GM12874 (cell line): ENCODE measurements around the gene INHA.
A peak's percentile ranks its signal among the peaks of the same experiment; 100 is the strongest.

ENCODE experiments used
- TF ChIP-seq, protein P1 (sequence below): IDR thresholded peaks from 2 replicates; pipeline ENCODE4 v1.5.1; 2011; ENCODE audit warnings: low read depth, mild to moderate bottlenecking, control low read depth, low read length, moderate library complexity; ENCODE audit not compliant: insufficient read depth

INHA gene

DNA sequence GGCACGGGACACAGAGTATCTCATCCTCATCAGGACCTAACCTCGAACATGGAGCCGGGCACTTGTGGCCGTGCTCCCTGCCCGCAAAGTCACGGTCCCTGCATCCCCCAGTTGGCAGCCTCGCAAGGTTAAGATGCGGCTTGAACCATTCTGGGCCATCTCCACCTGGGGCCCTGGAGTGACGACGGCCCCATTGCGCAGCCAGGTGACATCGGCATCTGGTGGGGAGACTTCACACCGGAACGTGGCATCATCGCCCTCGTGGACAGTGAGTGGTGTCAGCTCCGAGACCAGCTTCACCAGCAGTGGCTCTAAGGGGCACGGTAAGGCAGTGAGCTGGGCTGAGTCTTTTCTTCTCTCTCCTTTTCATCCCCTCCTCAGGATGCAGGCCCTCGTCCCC lies 15.7 kb upstream of the INHA start:
- TF ChIP-seq, protein P1, sequence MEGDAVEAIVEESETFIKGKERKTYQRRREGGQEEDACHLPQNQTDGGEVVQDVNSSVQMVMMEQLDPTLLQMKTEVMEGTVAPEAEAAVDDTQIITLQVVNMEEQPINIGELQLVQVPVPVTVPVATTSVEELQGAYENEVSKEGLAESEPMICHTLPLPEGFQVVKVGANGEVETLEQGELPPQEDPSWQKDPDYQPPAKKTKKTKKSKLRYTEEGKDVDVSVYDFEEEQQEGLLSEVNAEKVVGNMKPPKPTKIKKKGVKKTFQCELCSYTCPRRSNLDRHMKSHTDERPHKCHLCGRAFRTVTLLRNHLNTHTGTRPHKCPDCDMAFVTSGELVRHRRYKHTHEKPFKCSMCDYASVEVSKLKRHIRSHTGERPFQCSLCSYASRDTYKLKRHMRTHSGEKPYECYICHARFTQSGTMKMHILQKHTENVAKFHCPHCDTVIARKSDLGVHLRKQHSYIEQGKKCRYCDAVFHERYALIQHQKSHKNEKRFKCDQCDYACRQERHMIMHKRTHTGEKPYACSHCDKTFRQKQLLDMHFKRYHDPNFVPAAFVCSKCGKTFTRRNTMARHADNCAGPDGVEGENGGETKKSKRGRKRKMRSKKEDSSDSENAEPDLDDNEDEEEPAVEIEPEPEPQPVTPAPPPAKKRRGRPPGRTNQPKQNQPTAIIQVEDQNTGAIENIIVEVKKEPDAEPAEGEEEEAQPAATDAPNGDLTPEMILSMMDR: no peak

DNA sequence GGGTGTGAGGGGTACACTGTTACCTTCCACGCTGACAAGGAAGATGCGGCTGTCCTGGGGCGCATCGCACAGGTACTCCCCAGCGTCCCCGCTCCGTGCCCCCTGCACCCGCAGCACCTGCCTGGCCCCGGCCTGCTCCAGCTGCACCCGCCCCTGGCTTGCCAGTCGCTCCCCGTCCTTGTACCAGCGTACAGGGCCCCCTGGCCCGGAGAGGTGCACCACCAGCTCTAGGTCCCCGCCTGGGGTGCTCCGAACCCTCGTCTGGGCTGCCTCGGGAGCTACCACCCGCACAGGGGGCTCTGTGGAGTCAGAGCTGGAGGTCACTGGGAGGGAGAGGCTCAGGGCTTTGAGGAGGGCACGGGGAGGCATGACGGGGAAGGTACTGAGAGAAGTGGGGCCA lies 14.8 kb upstream of the INHA start:
- TF ChIP-seq, protein P1: no peak

DNA sequence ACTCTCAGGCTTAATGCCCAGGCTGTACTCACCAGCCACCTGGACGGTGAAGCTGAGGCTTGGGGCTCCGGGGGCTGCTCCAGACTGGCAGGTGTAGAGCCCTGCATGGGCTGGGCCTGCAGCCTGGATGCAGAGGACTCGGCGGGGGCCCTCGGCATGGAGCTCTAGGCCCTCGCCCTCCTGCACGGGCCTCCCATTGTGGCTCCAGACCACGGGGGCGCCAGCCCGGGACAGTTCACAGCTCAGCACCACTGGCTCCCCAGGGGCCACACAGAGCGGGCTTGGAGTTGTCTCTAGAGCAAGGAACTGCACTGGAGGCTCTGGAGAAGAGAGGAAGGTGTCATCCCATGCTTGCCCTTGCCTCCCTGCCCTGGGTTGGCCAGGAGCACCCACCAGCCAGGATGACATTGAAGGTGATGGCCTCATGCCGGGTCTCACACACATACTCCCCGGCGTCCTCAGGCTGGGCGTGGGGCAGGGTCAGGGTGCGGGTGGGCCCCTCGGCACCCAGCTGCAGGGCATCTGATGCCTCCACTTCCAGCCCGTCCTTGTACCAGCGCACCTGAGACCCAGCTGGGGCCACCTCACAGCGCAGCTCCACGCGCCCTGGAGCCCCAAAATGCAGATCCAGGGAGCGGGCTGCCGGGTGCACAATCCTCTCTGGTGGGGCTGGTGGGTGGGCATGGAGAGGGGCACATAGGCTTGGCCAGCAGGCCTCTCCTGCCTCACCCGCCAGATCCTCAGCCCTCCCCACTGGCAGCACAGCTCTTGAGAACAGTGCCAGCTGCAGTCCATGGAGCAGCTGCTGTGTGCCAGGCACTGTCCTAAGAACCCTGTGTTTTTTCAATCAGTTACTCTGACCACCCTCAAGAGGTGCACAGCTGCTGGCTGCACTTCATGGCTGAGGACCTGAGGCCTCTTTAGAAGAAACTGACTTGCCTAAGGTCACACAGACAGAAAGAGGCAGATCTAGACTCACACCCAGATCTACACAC lies 14.0 kb upstream of the INHA start:
- TF ChIP-seq, protein P1: no peak

DNA sequence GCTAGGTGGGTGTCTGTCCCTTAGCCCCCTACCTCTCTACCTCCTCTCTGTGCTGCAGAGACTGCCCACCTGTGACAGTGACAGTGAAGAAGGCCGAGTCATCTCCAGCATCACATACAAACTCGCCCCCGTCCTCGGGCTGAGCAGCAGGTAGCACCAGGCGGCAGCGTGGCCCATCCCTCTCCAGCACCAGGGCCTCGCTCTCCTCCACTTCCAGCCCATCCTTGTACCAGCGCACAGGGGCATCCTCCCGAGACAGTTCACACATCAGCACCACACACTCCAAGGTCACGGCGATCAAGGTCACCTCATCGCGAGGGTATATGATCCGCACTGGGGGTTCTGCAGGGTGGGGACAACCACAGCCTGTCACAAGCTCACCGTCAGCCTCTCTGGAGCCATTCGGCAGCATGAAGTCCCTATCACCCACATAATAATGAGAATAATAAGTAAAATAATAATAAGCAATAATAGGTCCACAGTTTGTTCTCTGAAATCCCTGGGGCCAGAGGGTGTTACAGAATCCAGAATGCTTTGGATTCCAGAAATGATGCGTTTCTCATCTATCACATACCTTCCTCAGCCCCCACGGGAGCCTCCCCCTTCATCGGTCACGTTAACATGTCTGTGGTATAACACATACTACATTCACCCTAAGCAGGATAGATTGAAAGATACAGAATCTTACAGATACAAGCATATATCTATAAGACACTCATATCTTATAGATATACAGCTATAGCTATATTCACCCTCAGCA lies 12.8 kb upstream of the INHA start:
- TF ChIP-seq, protein P1: no peak

DNA sequence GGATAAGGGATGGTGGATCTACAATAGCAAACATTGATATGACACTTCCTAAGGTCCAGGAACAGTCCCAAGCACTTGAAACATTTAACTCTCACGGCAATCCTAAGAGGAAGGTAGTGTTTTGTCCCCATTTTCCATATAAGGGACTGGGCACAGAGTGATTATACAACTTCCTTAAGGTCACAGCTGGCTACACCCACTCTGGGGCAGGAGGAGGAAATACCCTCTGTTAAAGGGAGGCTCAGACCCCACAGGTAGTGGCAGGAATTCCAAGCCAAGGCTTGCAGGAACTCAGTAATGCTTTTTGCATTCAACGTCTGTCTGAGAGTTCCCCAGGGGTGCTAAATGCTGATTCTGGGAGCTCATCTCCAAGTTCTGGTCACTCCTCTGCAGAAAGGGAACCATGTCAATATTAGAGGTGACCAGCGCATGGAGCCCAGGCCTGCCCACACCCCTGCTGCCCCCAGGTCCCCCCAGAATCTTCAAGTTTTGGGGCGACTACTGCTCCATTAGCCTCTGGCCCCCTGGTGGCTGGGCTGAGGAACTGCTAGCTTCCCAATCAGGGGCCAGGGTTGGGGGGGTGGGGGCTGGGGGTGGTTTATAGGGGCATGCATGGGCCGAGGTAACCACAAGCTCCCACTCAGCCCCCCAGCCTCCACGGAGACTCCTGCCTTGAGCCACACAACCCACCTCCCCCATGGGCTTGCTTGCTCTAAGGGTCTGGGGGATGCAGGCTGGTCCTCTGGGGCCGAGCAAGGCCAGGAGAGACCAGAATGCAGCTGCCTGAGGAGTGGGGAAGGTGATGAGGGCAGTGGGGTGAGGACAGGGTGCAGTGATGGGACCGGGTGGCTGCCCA lies 11.8 kb upstream of the INHA start:
- TF ChIP-seq, protein P1: peak; percentile 77

DNA sequence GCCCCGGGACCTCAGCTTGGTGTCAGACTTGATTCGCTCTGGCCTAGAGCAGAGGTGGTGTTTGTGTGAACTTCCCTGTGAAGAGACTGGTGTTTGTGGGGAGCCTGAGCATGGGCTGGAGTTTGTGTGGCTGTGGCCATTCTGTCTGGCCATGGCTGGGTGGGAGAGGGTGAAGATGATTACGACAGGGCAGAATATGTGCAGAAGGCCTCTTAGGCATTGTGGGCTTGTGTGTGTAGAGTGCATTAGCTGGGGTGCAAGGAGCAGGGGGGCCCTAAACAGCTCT lies 11.3 kb upstream of the INHA start:
- TF ChIP-seq, protein P1: no peak
